Parathyroid adenoma (tissue), 2 donors: ENCODE measurements around the gene SKAP1.
"Not testable (repeated sequence)": the region's sequence is repeated elsewhere in the genome, so short reads cannot be mapped to it uniquely, and the experiment has no call there.

Experiments
- H2AFZ ChIP-seq: fragments of 300-600 bp; sonication (generic); one replicate; pipeline ENCODE4 v1.7.0; 2017; ENCODE audit warnings: antibody characterized with exemption, mild to moderate bottlenecking
- H3K27ac ChIP-seq: fragments of 300-600 bp; sonication (generic); one replicate; pipeline ENCODE4 v1.7.0; 2017
- H3K27me3 ChIP-seq: fragments of 300-600 bp; sonication (generic); one replicate; pipeline ENCODE4 v1.7.0; 2017; ENCODE audit warnings: low read length; ENCODE audit not compliant: control insufficient read depth, insufficient read depth
- H3K36me3 ChIP-seq: fragments of 300-600 bp; sonication (generic); one replicate; pipeline ENCODE4 v1.7.0; 2017; ENCODE audit warnings: low read length; ENCODE audit not compliant: control insufficient read depth, insufficient read depth
- H3K4me1 ChIP-seq: fragments of 300-600 bp; sonication (generic); one replicate; pipeline ENCODE4 v1.7.0; 2017; ENCODE audit warnings: control low read depth
- H3K4me2 ChIP-seq: fragments of 300-600 bp; sonication (generic); one replicate; pipeline ENCODE4 v1.7.0; 2017; ENCODE audit warnings: low read length
- H3K4me3 ChIP-seq: fragments of 300-600 bp; sonication (generic); one replicate; pipeline ENCODE4 v1.7.0; 2017; ENCODE audit warnings: low read depth, low read length
- H3K79me2 ChIP-seq: fragments of 300-600 bp; sonication (generic); one replicate; pipeline ENCODE4 v1.7.0; 2017; ENCODE audit warnings: control low read depth
- H3K9ac ChIP-seq: fragments of 300-600 bp; sonication (generic); one replicate; pipeline ENCODE4 v1.7.0; 2017; ENCODE audit warnings: mild to moderate bottlenecking
- H3K9me3 ChIP-seq: fragments of 300-600 bp; sonication (generic); one replicate; pipeline ENCODE4 v1.7.0; 2017; ENCODE audit warnings: low read length; ENCODE audit not compliant: control insufficient read depth
- TF ChIP-seq, protein P1 (sequence below): fragments of 300-600 bp; sonication (generic); IDR thresholded peaks from one replicate; pipeline ENCODE4 v1.7.0; 2017; ENCODE audit warnings: antibody characterized with exemption, mild to moderate bottlenecking
- donor health status: primary hyperparathyroidism.

The SKAP1 gene

DNA sequence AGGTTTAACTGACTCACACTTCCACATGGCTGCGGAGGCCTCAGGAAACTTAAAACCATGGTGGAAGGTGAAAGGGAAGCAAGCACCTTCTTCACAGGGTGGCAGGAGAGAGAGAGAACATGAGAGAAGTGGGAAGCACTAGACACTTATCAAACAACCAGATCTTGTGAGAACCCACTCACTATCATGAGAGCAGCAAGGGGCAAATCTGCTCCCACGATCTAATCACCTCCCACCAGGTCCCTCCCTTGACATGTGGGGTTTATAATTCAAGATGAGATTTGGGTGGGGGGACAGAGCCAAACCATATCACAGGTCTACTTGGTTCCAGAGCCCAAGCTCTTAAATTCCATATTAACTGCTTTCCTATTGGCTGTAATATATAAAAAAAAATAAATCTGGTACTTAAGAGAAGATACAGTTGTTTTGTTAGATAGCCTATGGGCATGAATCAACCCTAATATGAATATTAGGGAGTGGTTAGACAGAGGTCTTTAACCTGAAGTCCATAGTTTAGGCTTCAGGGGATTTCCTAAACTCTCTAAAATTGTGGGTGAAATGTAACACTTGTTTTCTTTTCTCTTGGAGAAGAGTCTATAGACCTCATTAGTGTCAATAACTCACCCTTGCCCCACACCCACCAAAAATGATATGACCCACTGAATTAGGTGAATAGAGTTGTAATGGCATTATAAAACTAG lies 56.7 kb downstream of the SKAP1 start:
- Histone ChIP-seq H3K9ac (no peak overlapping the region), H3K27ac (no peak overlapping the region), H3K4me2 (no peak overlapping the region), H3K36me3 (no peaks in the 10 kb centered on the region), H3K9me3 (no peaks in the 10 kb centered on the region), H2AFZ (no peak overlapping the region), H3K4me1 (no peaks in the 10 kb centered on the region), H3K79me2 (no peaks in the 10 kb centered on the region), H3K4me3 (no peak overlapping the region), H3K27me3 (no peaks in the 10 kb centered on the region)
- TF ChIP-seq, protein P1, sequence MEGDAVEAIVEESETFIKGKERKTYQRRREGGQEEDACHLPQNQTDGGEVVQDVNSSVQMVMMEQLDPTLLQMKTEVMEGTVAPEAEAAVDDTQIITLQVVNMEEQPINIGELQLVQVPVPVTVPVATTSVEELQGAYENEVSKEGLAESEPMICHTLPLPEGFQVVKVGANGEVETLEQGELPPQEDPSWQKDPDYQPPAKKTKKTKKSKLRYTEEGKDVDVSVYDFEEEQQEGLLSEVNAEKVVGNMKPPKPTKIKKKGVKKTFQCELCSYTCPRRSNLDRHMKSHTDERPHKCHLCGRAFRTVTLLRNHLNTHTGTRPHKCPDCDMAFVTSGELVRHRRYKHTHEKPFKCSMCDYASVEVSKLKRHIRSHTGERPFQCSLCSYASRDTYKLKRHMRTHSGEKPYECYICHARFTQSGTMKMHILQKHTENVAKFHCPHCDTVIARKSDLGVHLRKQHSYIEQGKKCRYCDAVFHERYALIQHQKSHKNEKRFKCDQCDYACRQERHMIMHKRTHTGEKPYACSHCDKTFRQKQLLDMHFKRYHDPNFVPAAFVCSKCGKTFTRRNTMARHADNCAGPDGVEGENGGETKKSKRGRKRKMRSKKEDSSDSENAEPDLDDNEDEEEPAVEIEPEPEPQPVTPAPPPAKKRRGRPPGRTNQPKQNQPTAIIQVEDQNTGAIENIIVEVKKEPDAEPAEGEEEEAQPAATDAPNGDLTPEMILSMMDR: no peak

DNA sequence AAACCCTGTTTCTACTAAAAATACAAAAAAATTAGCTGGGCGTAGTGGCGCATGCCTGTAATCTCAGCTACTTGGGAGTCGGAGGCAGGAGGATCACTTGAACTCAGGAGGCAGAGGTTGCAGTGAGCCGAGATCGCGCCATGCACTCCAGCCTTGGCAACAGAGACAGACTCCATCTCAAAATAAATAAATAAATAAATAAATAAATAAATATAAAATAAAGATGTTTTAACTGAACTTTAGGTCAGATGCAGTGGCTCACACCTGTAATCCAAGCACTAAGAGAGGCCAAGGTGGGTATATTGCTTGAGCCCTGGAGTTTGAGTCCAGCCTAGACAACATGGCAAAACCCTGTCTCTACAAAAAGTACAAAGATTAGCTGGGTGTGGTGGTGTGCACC lies 61.0 kb downstream of the SKAP1 start:
- H3K4me3 ChIP-seq, H3K79me2 ChIP-seq, H3K4me2 ChIP-seq, H3K9ac ChIP-seq, H3K9me3 ChIP-seq, H3K36me3 ChIP-seq, H3K27ac ChIP-seq, H3K4me1 ChIP-seq, H2AFZ ChIP-seq, H3K27me3 ChIP-seq: not testable (repeated sequence)

DNA sequence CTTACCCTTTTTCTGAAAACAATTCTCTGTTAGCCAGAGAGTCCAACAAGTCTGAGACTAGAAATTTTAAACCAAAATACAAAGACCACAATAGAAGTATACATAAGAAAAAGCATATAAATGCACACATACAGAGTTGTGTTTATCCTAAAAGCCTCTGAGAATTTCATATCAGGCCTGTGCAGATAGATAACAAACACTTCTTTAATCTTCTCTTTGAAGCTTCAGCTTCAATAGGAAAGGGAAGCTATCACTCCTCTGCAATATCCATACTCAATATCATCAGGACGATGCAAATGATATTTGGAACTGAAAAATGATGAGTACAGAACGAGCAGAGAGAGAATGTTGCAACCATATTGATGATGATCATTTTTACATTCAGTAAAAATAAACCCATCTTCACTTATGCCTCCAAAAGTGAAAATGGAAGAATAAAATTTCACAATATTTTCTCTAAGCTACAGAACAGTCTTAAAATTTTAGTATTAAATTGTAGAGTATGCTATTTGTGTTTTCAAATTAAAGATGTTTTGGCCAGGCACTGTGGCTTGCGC lies 61.6 kb downstream of the SKAP1 start:
- Histone ChIP-seq H3K36me3 (no peaks in the 10 kb centered on the region), H3K9me3 (no peaks in the 10 kb centered on the region), H3K27me3 (no peaks in the 10 kb centered on the region), H3K27ac (no peak overlapping the region), H2AFZ (no peak overlapping the region), H3K4me2 (no peak overlapping the region), H3K9ac (no peak overlapping the region), H3K79me2 (no peaks in the 10 kb centered on the region), H3K4me3 (no peak overlapping the region), H3K4me1 (no peaks in the 10 kb centered on the region)
- TF ChIP-seq, protein P1: no peak

DNA sequence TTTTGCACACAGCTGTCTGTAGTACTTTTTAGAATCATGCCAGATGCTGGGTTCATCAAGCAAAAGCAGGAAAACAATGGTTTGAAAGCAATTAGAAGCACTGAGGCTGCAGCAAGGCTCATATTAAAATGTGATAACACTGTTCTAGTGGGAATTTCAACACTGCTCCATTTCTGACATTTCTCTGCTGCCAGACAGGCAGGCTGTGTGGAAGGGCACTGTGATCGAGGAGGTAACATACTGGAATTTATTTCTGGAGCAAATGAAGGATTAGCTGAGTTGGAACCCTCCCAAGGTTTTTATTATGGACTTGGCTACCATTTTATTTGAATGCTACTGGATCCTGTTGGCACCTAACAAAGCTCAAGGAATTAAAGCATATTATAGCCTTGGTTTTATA lies 66.9 kb downstream of the SKAP1 start:
- TF ChIP-seq, protein P1: no peak
- no peak overlapping the region for H3K9ac ChIP-seq
- no peaks in the 10 kb centered on the region for H3K36me3 ChIP-seq
- H3K9me3 ChIP-seq: no peaks in the 10 kb centered on the region
- H3K27me3 ChIP-seq: no peaks in the 10 kb centered on the region
- H3K27ac ChIP-seq: no peak overlapping the region
- no peak overlapping the region for H3K4me3 ChIP-seq
- no peak overlapping the region for H2AFZ ChIP-seq
- no peaks in the 10 kb centered on the region for H3K79me2 ChIP-seq
- no peak overlapping the region for H3K4me2 ChIP-seq
- no peaks in the 10 kb centered on the region for H3K4me1 ChIP-seq

DNA sequence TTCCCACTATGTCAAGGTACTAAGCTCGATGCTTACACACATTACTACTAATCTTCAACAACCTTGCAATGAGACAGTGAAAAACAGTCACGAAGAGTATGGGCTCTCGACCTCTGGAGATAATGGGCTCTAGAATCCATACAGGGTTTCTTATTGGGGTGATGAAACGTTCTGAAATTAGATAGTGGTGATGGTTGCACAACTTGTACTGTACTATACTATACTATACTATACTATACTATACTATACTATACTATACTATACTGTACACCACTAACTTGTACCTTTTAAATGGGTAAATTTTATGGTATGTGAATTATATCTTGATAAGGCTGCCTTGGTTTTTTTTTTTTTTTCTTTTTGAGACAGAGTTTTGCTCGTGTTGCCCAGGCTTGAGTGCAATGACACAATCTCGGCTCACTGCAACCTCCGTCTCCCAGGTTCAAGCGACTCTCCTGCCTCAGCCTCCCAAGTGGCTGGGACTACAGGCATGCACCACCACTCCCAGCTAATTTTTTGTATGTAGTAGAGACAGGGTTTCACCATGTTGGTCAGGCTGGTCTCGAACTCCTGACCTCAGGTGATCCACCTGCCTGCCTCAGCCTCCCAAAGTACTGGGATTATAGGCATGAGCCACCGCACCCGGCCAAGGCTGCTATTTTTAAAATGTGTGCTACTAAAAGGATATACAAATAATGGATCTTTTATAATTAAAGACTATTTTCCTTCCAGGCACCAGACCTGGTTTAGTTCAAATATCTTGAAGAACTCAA lies 69.0 kb downstream of the SKAP1 start:
- not testable (repeated sequence) for H3K4me1 ChIP-seq, H3K4me3 ChIP-seq, H3K36me3 ChIP-seq, H3K27ac ChIP-seq, H3K79me2 ChIP-seq, H3K9ac ChIP-seq, H3K27me3 ChIP-seq, H3K4me2 ChIP-seq, H3K9me3 ChIP-seq, H2AFZ ChIP-seq
